ENCODE results near the gene HOXD11. TPM values are rescaled to one million over a fixed set of nuclear protein-coding genes. Genes with fewer than 3 reads are reported as not detected.

HOXD11 gene
- total and polyA plus RNA-seq, 9 of the 15 experiments (the other 6 are each of a cell fraction or from before 2014, with no cell fraction given) = not detected

DNA sequence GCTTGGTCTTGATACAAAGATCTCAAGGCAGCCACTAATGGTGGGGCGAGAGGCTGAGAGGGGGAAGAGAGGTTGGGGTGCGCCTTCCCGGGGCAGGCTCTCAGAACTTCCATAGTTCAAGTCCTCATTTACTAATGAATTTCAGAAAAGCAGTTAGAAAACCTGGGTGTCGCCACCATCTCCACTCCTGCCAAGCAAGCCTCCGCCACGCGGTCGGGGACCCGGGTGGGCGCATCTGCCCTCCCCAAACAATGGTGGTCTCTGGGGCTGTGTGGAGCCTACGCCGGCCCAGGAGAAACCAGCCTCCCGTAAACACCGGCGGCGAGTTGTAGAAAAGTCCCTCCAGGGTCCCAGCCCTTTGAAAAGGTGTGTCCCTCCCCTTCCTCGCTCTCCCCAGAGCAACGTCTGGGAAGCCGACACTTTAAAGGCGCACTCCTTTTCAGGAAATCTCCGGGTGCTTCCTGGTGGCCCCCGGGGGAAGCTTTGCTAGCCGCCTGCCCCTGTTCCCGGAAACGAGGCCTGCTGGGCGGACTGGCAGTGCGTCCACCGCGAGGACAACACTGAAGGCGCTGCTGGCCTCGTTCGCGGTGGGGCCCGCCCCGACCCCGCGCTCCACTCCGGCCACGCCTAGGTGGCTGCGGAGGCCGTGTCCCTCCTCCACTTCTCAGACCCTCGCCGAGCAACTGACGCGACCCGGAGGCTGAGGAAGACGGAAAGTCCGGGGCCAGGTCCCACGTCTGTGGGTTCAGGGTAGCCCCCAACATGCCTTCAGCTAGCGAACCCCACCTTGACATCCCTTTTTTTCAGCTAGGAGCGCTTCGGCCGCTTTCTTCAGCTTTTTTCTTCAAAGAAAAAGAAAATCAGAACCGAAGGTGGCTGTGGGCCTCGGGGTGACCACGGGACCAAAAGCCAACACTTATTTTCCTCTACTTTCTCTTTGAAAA, 40.2 kb upstream of the HOXD11 start (continued):
- 0 out of 2 replicates have a peak, but pooled peaks have one; percentile 31 for TF ChIP-seq LCOR (CRISPR knock-in tag; IDR thresholded peaks at IDR 0.05)
- TF ChIP-seq NELFE (IDR thresholded peaks at IDR 0.05; ENCODE audit: insufficient read depth, insufficient read length) = no peak
- no peak for TF ChIP-seq ZFP36 (IDR thresholded peaks at IDR 0.05; ENCODE audit: low read depth, low read length, partially characterized antibody)
- TF ChIP-seq, protein P1, sequence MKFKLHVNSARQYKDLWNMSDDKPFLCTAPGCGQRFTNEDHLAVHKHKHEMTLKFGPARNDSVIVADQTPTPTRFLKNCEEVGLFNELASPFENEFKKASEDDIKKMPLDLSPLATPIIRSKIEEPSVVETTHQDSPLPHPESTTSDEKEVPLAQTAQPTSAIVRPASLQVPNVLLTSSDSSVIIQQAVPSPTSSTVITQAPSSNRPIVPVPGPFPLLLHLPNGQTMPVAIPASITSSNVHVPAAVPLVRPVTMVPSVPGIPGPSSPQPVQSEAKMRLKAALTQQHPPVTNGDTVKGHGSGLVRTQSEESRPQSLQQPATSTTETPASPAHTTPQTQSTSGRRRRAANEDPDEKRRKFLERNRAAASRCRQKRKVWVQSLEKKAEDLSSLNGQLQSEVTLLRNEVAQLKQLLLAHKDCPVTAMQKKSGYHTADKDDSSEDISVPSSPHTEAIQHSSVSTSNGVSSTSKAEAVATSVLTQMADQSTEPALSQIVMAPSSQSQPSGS (CRISPR knock-in tag; IDR thresholded peaks at IDR 0.05) = peak; percentile 43; the same call in 1 of the 2 replicates
- 0 out of 2 replicates have a peak, but pooled peaks have one; percentile 42 for TF ChIP-seq RBFOX2 (IDR thresholded peaks at IDR 0.05; ENCODE audit: low read depth, low read length)
- TF ChIP-seq FOXA1 (IDR thresholded peaks at IDR 0.05; ENCODE audit: borderline replicate concordance) = no peak
- TF ChIP-seq ZHX1 (conservative IDR thresholded peaks at IDR 0.05; ENCODE audit: low read length) = no peak
- no peak for TF ChIP-seq MYNN (IDR thresholded peaks at IDR 0.05)
- TF ChIP-seq MYNN (CRISPR knock-in tag; IDR thresholded peaks at IDR 0.05) = no peak
- TF ChIP-seq MGA (IDR thresholded peaks at IDR 0.05) = peak; percentile 78
- TF ChIP-seq STAT5B (CRISPR knock-in tag; IDR thresholded peaks at IDR 0.05) = no peak

All from K562 (cell line).